ENCODE results near the gene SMPD1. TPM values are rescaled to one million over a fixed set of nuclear protein-coding genes. Genes with fewer than 3 reads are reported as not detected.
A peak's percentile ranks its signal among the peaks of the same experiment; 100 is the strongest.

SMPD1 gene
- total RNA-seq, 3 donors from 2014 or later: 15.7 to 30.4 (median 17.3) TPM

DNA sequence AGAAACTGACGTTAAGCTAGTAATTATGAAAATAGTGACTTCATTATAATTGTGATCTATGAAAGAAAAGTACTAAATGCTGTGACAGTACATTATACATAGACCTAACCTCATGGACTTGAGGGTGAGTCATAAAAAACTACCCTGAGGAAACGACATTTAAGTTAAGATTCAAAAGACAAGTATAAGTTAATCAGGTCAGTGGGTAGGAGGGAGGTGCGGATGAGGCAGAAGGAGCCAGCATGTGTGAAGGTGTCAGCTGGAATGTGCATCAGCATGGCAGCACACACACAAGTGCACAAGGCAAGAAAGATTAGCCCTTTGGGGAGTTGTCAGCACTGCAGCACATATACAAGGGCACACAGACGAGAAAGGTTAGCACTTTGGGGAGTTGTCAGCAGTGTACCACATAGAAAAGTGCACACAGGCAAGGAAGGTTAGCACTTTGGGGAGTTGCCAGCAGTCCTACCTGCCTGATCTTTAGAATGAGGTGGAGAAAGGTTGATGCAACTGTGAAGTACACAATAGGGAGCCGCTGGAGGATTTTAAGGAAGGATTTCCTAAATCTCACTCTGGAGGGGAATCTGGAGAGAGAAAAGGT, 38.4 kb upstream of the SMPD1 start:
- Histone ChIP-seq H3K9me3 (no peaks in the 10 kb centered on the region), H3K27me3 (no peaks in the 10 kb centered on the region), H3K36me3 (no peaks in the 10 kb centered on the region), H3K4me3 (no peak overlapping the region), H3K4me1 (no peaks in the 10 kb centered on the region), H3K27ac (no peak overlapping the region)
- TF ChIP-seq, protein P1, sequence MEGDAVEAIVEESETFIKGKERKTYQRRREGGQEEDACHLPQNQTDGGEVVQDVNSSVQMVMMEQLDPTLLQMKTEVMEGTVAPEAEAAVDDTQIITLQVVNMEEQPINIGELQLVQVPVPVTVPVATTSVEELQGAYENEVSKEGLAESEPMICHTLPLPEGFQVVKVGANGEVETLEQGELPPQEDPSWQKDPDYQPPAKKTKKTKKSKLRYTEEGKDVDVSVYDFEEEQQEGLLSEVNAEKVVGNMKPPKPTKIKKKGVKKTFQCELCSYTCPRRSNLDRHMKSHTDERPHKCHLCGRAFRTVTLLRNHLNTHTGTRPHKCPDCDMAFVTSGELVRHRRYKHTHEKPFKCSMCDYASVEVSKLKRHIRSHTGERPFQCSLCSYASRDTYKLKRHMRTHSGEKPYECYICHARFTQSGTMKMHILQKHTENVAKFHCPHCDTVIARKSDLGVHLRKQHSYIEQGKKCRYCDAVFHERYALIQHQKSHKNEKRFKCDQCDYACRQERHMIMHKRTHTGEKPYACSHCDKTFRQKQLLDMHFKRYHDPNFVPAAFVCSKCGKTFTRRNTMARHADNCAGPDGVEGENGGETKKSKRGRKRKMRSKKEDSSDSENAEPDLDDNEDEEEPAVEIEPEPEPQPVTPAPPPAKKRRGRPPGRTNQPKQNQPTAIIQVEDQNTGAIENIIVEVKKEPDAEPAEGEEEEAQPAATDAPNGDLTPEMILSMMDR (IDR thresholded peaks at IDR 0.05): no peak
- TF ChIP-seq POLR2AphosphoS5 (IDR thresholded peaks at IDR 0.05) (no peak), POLR2A (IDR thresholded peaks at IDR 0.05) (no peak)
- intact Hi-C loops (cut with DNase I; ENCODE audit: low total_unique reads): no loop called here
- DNase-seq (ENCODE audit: low spot score in 2 of 2): no peak

DNA sequence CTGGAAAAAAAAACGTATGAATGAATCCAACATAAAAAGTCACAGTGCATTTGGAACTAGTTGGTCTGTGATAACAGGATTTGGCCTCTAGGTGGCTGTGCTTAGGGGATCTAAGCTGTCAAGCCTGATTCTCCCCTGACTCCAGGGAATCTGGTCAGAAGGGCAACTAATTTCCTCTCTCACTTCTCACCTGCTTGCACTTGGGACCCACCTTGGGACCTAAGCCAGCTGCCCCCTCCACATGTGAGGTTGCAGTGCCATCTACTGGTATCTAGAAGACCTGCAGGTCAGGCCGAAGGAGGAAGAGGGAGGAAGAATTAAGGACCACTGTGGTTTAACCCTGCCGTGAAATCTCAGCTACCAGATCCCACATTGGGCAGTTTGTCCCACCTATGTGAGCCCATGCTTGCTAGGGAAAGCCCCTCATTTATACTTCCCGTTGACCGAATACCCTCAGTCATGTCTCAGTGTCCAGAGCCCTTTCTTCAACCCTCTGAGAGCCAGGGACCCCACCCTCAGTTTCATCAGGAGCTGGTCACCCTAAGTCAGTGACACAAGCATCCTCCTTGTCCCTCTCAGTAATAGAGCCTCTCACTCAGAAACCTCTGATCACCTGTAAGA, 36.8 kb upstream of the SMPD1 start:
- Histone ChIP-seq H3K27ac (no peak overlapping the region), H3K36me3 (no peaks in the 10 kb centered on the region), H3K4me3 (no peak overlapping the region), H3K27me3 (no peaks in the 10 kb centered on the region), H3K4me1 (no peaks in the 10 kb centered on the region), H3K9me3 (no peaks in the 10 kb centered on the region)
- intact Hi-C loops (cut with DNase I; ENCODE audit: low total_unique reads): no loop called here
- TF ChIP-seq, protein P1 (IDR thresholded peaks at IDR 0.05): peak; percentile 59 to 92 (median 87)
- TF ChIP-seq POLR2AphosphoS5 (IDR thresholded peaks at IDR 0.05) (peak in 1 of 3 donors; percentile 61), POLR2A (IDR thresholded peaks at IDR 0.05) (no peak)
- no peak for DNase-seq (ENCODE audit: low spot score in 2 of 2)

DNA sequence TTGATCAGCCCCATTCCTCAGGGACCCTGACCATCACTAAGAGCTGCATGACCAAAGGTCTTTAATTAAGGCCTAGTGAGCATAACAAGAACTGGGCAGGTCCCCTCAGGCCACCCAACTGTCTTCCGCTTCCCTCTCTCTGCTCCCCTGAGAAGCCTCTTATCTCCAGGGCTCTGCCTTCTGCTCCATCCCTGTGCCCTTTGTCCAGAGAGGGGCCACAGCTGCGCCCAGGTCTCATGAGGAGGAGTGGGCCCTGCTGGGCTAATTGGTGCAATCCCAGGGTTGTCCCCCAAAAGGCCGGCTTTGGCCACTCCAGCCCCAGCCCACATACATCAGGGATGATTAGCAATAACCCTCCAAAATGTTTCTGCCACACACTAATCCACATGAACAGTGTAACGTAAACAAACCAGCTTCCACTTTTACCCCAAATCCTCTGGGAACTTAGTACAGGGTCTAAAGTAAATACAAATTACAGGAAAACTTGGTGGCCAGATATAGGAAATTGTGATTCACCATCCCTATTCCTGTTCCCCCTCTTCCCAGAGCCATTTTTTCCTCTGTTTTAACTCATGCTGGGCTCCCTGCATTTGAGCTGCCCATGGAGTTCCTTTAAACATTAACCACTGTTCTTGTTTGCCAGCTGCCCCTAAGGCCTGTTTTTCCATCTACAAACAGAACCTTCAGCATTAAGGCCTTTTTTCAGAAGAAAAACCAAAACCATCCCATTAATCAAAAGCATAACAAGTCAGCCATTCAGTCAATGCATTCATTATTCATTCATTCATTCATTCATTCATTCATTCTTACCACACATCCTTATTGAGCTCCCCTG, 35.4 kb upstream of the SMPD1 start:
- Histone ChIP-seq H3K27me3 (no peaks in the 10 kb centered on the region), H3K36me3 (no peaks in the 10 kb centered on the region), H3K9me3 (no peaks in the 10 kb centered on the region), H3K4me1 (no peaks in the 10 kb centered on the region), H3K4me3 (no peak overlapping the region), H3K27ac (no peak overlapping the region)
- intact Hi-C loops (cut with DNase I; ENCODE audit: low total_unique reads): no loop called here
- DNase-seq (ENCODE audit: low spot score in 2 of 2): no peak
- TF ChIP-seq, protein P1 (IDR thresholded peaks at IDR 0.05): no peak
- TF ChIP-seq POLR2A (IDR thresholded peaks at IDR 0.05) (no peak), POLR2AphosphoS5 (IDR thresholded peaks at IDR 0.05) (no peak)

DNA sequence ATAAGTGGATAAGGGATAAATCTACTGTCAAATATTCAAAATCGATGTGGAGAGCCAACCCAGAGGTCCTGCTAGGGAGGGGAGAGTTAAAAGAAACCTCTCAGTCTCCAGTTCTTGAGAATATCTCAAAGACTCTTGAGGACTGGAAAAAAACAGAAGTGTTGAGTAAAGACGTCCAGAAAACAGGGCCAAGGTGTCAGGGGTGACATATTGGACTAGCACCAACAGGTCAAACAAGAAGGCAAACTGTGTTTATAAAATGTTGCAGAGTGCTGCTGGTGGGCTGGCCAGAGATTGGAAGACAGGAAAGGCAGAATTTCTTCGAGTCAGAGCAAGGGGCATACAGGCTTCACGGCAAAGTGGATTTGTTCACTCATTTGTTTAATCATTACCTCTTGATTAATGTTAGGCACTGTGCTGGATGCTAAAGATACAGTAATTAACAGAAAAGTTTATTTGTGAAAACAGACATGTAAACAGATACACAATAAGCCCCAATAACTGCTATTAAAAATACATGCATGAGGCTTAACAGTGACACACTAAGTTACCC, 33.7 kb upstream of the SMPD1 start:
- Histone ChIP-seq H3K27ac (peak overlapping the region in 1 of 2 donors; percentile 65), H3K9me3 (no peaks in the 10 kb centered on the region), H3K36me3 (no peaks in the 10 kb centered on the region), H3K4me3 (no peak overlapping the region), H3K4me1 (no peaks in the 10 kb centered on the region), H3K27me3 (no peaks in the 10 kb centered on the region)
- DNase-seq (ENCODE audit: low spot score in 2 of 2): no peak
- intact Hi-C loops (cut with DNase I; ENCODE audit: low total_unique reads): no loop called here
- TF ChIP-seq POLR2A (IDR thresholded peaks at IDR 0.05): no peak
- no peak for TF ChIP-seq POLR2AphosphoS5 (IDR thresholded peaks at IDR 0.05)
- TF ChIP-seq, protein P1 (IDR thresholded peaks at IDR 0.05): no peak
